MCF 10A (cell line): ENCODE results near the gene VSTM4. TPM values are rescaled to one million over a fixed set of nuclear protein-coding genes. Genes with fewer than 3 reads are reported as not detected.

ENCODE experiments used
- BruUV-seq: library from RNA; stranded (reverse); fragments of 400-500 nt; replicated peaks from 2 replicates; lab custom pipeline; 2021; lab: Mats Ljungman, UMichigan
- CTCF ChIA-PET: fragments of 300-600 bp; sonication (Branson Sonifier 250); formaldehyde crosslinking; extraction: SDS; loops from one replicate; lab custom pipeline; 2021; ENCODE audit warnings: antibody characterized with exemption, inconsistent platforms; lab: Yijun Ruan, JAX
- POLR2A ChIA-PET: fragments of 300-600, 350-650 bp; sonication (Branson Sonifier 250); formaldehyde crosslinking; extraction: SDS; loops from one replicate; lab custom pipeline; 2020; ENCODE audit warnings: antibody characterized with exemption, inconsistent platforms; lab: Yijun Ruan, JAX
- DNase-seq: peaks from one replicate; pipeline ENCODE4 v3.0.0-alpha.2; 2018; ENCODE audit not compliant: unreplicated experiment
- H3K27ac Mint-ChIP-seq: one replicate; pipeline ENCODE4 v1.8.0; 2022; ENCODE audit warnings: mild to moderate bottlenecking, low read depth, mixed read lengths; ENCODE audit not compliant: unreplicated experiment
- H3K27me3 Mint-ChIP-seq: one replicate; pipeline ENCODE4 v1.8.0; 2022; ENCODE audit warnings: mixed read lengths; ENCODE audit not compliant: insufficient read depth, unreplicated experiment
- H3K36me3 Mint-ChIP-seq: one replicate; pipeline ENCODE4 v1.8.0; 2022; ENCODE audit warnings: mild to moderate bottlenecking, moderate library complexity, mixed read lengths; ENCODE audit not compliant: insufficient read depth, unreplicated experiment
- H3K4me1 Mint-ChIP-seq: one replicate; pipeline ENCODE4 v1.8.0; 2022; ENCODE audit warnings: mixed read lengths; ENCODE audit not compliant: insufficient read depth, unreplicated experiment
- H3K4me3 Mint-ChIP-seq: one replicate; pipeline ENCODE4 v1.8.0; 2022; ENCODE audit warnings: mild to moderate bottlenecking, moderate library complexity, mixed read lengths; ENCODE audit not compliant: unreplicated experiment
- H3K9me3 Mint-ChIP-seq: one replicate; pipeline ENCODE4 v1.8.0; 2022; ENCODE audit warnings: mixed read lengths; ENCODE audit not compliant: unreplicated experiment
- intact Hi-C: fragments of 100-400 bp; cut with micrococcal nuclease; formaldehyde crosslinking; loops from 2 replicates; pipeline ENCODE4 v1.14.1; 2022
- total RNA-seq: library from RNA; stranded (reverse); gene quantifications from 2 replicates; pipeline ENCODE4 v1.2.3, GENCODE V29; 2022
- TF ChIP-seq, protein P1 (sequence below): fragments of 200-600 bp; IDR thresholded peaks from one replicate; pipeline ENCODE4 v1.8.0; 2022; ENCODE audit warnings: antibody characterized with exemption, mild to moderate bottlenecking; ENCODE audit not compliant: unreplicated experiment

The VSTM4 gene
- total RNA-seq, 1 experiment from 2014 or later: not detected

DNA sequence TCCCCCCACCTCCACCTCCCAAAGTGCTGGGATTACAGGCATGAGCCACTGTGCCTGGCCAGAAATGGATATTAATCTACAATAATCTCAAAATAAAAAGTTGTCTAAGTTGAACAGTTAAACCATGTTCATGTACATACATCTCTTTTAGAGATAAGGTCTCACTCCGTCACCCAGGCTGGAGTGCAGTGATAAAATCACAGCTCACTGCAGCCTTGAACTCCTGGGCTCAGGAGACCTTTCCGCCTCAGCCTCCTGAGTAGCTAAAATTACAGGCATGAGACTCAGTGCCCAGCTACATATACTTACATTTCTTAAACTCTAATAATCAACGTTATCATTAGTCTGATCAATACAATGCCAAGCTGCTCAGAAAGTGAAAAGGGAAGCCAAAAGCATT, 36.2 kb downstream of the VSTM4 start:
- POLR2A ChIA-PET: interaction anchor here (0.7 kb wide), 1 partner anchor 153 kb away, joined by 3 read pairs; no protein-coding TSS in a partner anchor
- BruUV-seq: no TSS peak
- Mint-ChIP-seq H3K9me3 (no peaks in the 10 kb centered on the region), H3K27ac (no peak overlapping the region), H3K36me3 (no peaks in the 10 kb centered on the region), H3K27me3 (peaks cover 58% of the 10 kb centered on the region), H3K4me1 (no peaks in the 10 kb centered on the region), H3K4me3 (no peak overlapping the region)
- intact Hi-C loops: no loop called here
- no peak for DNase-seq
- TF ChIP-seq, protein P1, sequence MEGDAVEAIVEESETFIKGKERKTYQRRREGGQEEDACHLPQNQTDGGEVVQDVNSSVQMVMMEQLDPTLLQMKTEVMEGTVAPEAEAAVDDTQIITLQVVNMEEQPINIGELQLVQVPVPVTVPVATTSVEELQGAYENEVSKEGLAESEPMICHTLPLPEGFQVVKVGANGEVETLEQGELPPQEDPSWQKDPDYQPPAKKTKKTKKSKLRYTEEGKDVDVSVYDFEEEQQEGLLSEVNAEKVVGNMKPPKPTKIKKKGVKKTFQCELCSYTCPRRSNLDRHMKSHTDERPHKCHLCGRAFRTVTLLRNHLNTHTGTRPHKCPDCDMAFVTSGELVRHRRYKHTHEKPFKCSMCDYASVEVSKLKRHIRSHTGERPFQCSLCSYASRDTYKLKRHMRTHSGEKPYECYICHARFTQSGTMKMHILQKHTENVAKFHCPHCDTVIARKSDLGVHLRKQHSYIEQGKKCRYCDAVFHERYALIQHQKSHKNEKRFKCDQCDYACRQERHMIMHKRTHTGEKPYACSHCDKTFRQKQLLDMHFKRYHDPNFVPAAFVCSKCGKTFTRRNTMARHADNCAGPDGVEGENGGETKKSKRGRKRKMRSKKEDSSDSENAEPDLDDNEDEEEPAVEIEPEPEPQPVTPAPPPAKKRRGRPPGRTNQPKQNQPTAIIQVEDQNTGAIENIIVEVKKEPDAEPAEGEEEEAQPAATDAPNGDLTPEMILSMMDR: no peak
- CTCF ChIA-PET: interaction anchor here (0.6 to 0.7 kb wide), 2 partner anchors 93 to 101 kb away, joined by 3 to 4 read pairs; no protein-coding TSS in a partner anchor

- BruUV-seq: no TSS peak
- no peak for DNase-seq
- Mint-ChIP-seq H3K36me3 (no peaks in the 10 kb centered on the region), H3K27me3 (peaks cover 58% of the 10 kb centered on the region), H3K4me3 (no peak overlapping the region), H3K9me3 (no peaks in the 10 kb centered on the region), H3K4me1 (no peaks in the 10 kb centered on the region), H3K27ac (no peak overlapping the region)
- POLR2A ChIA-PET: no interaction called here
- CTCF ChIA-PET: no interaction called here
- intact Hi-C loops: no loop called here
- TF ChIP-seq, protein P1: no peak
Measured at GRCh38 chr10:49078433-49078832, 36.9 kb downstream of the VSTM4 start.

GRCh38 chr10:49076741-49077521, 38.4 kb downstream of the VSTM4 start:
- Mint-ChIP-seq H3K27me3 (peaks cover 47% of the 10 kb centered on the region), H3K4me1 (no peaks in the 10 kb centered on the region), H3K4me3 (no peak overlapping the region), H3K27ac (no peak overlapping the region), H3K9me3 (no peaks in the 10 kb centered on the region), H3K36me3 (no peaks in the 10 kb centered on the region)
- ChIA-PET POLR2A (interaction anchor here (0.9 kb wide), 1 partner anchor 27 kb away, joined by 3 read pairs; no protein-coding TSS in a partner anchor), CTCF (no interaction called here)
- BruUV-seq: no TSS peak
- intact Hi-C loops: no loop called here
- TF ChIP-seq, protein P1: no peak
- no peak for DNase-seq

DNA sequence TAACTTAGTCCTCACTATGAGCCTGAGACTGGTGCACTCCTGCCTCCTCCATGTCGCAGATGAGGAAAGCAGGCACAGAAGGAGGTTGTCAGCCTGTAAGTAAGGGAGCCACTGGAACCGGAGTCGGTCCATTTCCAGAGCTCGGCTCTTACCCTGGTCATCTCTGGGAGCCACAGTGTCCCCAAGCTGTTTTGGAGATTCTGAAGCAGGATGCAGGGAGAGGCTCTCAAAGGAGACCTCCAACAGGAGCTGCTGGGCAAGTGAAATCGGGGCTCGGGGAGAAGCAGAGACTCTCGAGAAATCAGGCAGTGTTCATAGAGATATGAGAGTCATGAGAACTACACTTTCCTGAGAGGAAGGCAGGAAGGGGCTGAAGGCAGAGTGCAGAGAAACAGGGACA, 39.0 kb downstream of the VSTM4 start:
- peaks cover 47% of the 10 kb centered on the region for H3K27me3 Mint-ChIP-seq
- TF ChIP-seq, protein P1: no peak
- H3K27ac Mint-ChIP-seq: no peak overlapping the region
- H3K4me1 Mint-ChIP-seq: no peaks in the 10 kb centered on the region
- ChIA-PET POLR2A (interaction anchor here (1.1 kb wide), 1 partner anchor 27 kb away, joined by 4 read pairs; no protein-coding TSS in a partner anchor), CTCF (no interaction called here)
- no peaks in the 10 kb centered on the region for H3K9me3 Mint-ChIP-seq
- no TSS peak for BruUV-seq
- intact Hi-C loops: no loop called here
- H3K36me3 Mint-ChIP-seq: no peaks in the 10 kb centered on the region
- no peak overlapping the region for H3K4me3 Mint-ChIP-seq
- DNase-seq: no peak
